ENCODE results near the gene SOWAHA.
A peak's percentile ranks its signal among the peaks of the same experiment; 100 is the strongest.

SOWAHA gene

GRCh38 chr5:132812781-132813598 is at the start of gene SOWAHA:
SOWAHA (plus strand) TSS chr5:132813302; CDS start chr5:132813622, 320 bp downstream.
- TF ChIP-seq CTCF (conservative IDR thresholded peaks at IDR 0.05; ENCODE audit: low read depth, low read length), result no peak
- no peak for DNase-seq (ENCODE audit: low read depth)
- peak within 1 kb of the TSS; percentile 35 for H3K4me3 ChIP-seq (ENCODE audit: low read depth, low read length)

- no peak for DNase-seq (ENCODE audit: low read depth)
- H3K4me3 ChIP-seq (ENCODE audit: low read depth, low read length), result no peak overlapping the region
- no peak for TF ChIP-seq CTCF (conservative IDR thresholded peaks at IDR 0.05; ENCODE audit: low read depth, low read length)
Measured at GRCh38 chr5:132764051-132764450, 49.1 kb upstream of the SOWAHA start.

- H3K4me3 ChIP-seq (ENCODE audit: low read depth, low read length), result no peak overlapping the region
- DNase-seq (ENCODE audit: low read depth), result no peak
- no peak for TF ChIP-seq CTCF (conservative IDR thresholded peaks at IDR 0.05; ENCODE audit: low read depth, low read length)
Measured at GRCh38 chr5:132764671-132765238, 48.3 kb upstream of the SOWAHA start.

GRCh38 chr5:132765311-132766019 is 47.6 kb upstream of the SOWAHA start:
- no peak for DNase-seq (ENCODE audit: low read depth)
- TF ChIP-seq CTCF (conservative IDR thresholded peaks at IDR 0.05; ENCODE audit: low read depth, low read length), result no peak
- no peak overlapping the region for H3K4me3 ChIP-seq (ENCODE audit: low read depth, low read length)

- TF ChIP-seq CTCF (conservative IDR thresholded peaks at IDR 0.05; ENCODE audit: low read depth, low read length), result no peak
- no peak for DNase-seq (ENCODE audit: low read depth)
- no peak overlapping the region for H3K4me3 ChIP-seq (ENCODE audit: low read depth, low read length)
Measured at GRCh38 chr5:132766020-132766805, 46.9 kb upstream of the SOWAHA start.

- no peak overlapping the region for H3K4me3 ChIP-seq (ENCODE audit: low read depth, low read length)
- no peak for DNase-seq (ENCODE audit: low read depth)
- no peak for TF ChIP-seq CTCF (conservative IDR thresholded peaks at IDR 0.05; ENCODE audit: low read depth, low read length)
Measured at GRCh38 chr5:132766806-132767055, 46.4 kb upstream of the SOWAHA start.
